ENCODE results near the gene CLASP1. TPM values are rescaled to one million over a fixed set of nuclear protein-coding genes. Genes with fewer than 3 reads are reported as not detected.

CLASP1 gene
- total RNA-seq, 1 donor from 2014 or later = 110 TPM

GRCh38 chr2:121355488-121355887, 293.8 kb downstream of the CLASP1 start:
- TF ChIP-seq EZH2phosphoT487 (IDR thresholded peaks at IDR 0.05) (no peak), CTCF (IDR thresholded peaks at IDR 0.05) (no peak), EZH2 (IDR thresholded peaks at IDR 0.05) (no peak)
- no peaks in the 10 kb centered on the region for H3K9me3 ChIP-seq (ENCODE audit: low read depth)
- no peak overlapping the region for H3K4me2 ChIP-seq
- no peaks in the 10 kb centered on the region for H3K36me3 ChIP-seq
- no peak overlapping the region for H2AFZ ChIP-seq (replicated peaks)
- no peaks in the 10 kb centered on the region for H3K4me1 ChIP-seq
- Mint-ChIP-seq H3K36me3 (peaks cover 11% of the 10 kb centered on the region), H3K4me3 (no peak overlapping the region), H3K27ac (no peak overlapping the region), H3K9me3 (no peaks in the 10 kb centered on the region), H3K4me1 (no peaks in the 10 kb centered on the region), H3K27me3 (ENCODE audit: insufficient read depth, low read depth) (no peaks in the 10 kb centered on the region)
- peaks cover 9% of the 10 kb centered on the region for H3F3A ChIP-seq (ENCODE audit: low read depth)
- DNase-seq (ENCODE audit: low spot score) = no peak
- no peaks in the 10 kb centered on the region for H4K20me1 ChIP-seq (ENCODE audit: low read depth)
- H3K27ac ChIP-seq = no peak overlapping the region
- H3K4me3 ChIP-seq = no peak overlapping the region
- H3K79me2 ChIP-seq (ENCODE audit: low read depth) = no peaks in the 10 kb centered on the region
- no peaks in the 10 kb centered on the region for H3K27me3 ChIP-seq
- no peak overlapping the region for H3K9ac ChIP-seq

GRCh38 chr2:121351521-121352318, 297.5 kb downstream of the CLASP1 start:
- TF ChIP-seq CTCF (IDR thresholded peaks at IDR 0.05) (no peak), EZH2phosphoT487 (IDR thresholded peaks at IDR 0.05) (no peak), EZH2 (IDR thresholded peaks at IDR 0.05) (no peak)
- no peak for DNase-seq (ENCODE audit: low spot score)
- Histone ChIP-seq H3K9ac (no peak overlapping the region), H3K9me3 (ENCODE audit: low read depth) (no peaks in the 10 kb centered on the region), H3K27me3 (no peaks in the 10 kb centered on the region), H3K36me3 (no peaks in the 10 kb centered on the region), H4K20me1 (ENCODE audit: low read depth) (no peaks in the 10 kb centered on the region), H3K27ac (no peak overlapping the region), H3K4me3 (no peak overlapping the region), H3K4me2 (no peak overlapping the region), H3K4me1 (no peaks in the 10 kb centered on the region), H2AFZ (replicated peaks) (no peak overlapping the region), H3F3A (ENCODE audit: low read depth) (peaks cover 4% of the 10 kb centered on the region), H3K79me2 (ENCODE audit: low read depth) (no peaks in the 10 kb centered on the region)
- Mint-ChIP-seq H3K9me3 (no peaks in the 10 kb centered on the region), H3K27ac (no peak overlapping the region), H3K4me1 (no peaks in the 10 kb centered on the region), H3K36me3 (peaks cover 30% of the 10 kb centered on the region), H3K4me3 (no peak overlapping the region), H3K27me3 (ENCODE audit: insufficient read depth, low read depth) (no peaks in the 10 kb centered on the region)

GRCh38 chr2:121350890-121351289, 298.4 kb downstream of the CLASP1 start:
- DNase-seq (ENCODE audit: low spot score) = no peak
- no peaks in the 10 kb centered on the region for H3F3A ChIP-seq (ENCODE audit: low read depth)
- no peaks in the 10 kb centered on the region for H3K36me3 ChIP-seq
- H4K20me1 ChIP-seq (ENCODE audit: low read depth) = no peaks in the 10 kb centered on the region
- H3K27ac ChIP-seq = no peak overlapping the region
- no peak for TF ChIP-seq EZH2 (IDR thresholded peaks at IDR 0.05)
- TF ChIP-seq EZH2phosphoT487 (IDR thresholded peaks at IDR 0.05) = no peak
- TF ChIP-seq CTCF (IDR thresholded peaks at IDR 0.05) = no peak
- no peaks in the 10 kb centered on the region for H3K79me2 ChIP-seq (ENCODE audit: low read depth)
- H3K9me3 Mint-ChIP-seq = no peaks in the 10 kb centered on the region
- no peak overlapping the region for H3K4me3 ChIP-seq
- H3K4me3 Mint-ChIP-seq = no peak overlapping the region
- H3K36me3 Mint-ChIP-seq = peaks cover 35% of the 10 kb centered on the region
- H3K9ac ChIP-seq = no peak overlapping the region
- H3K4me1 Mint-ChIP-seq = no peaks in the 10 kb centered on the region
- H3K27ac Mint-ChIP-seq = peak overlapping the region; percentile 19
- no peak overlapping the region for H3K4me2 ChIP-seq
- H3K9me3 ChIP-seq (ENCODE audit: low read depth) = no peaks in the 10 kb centered on the region
- no peak overlapping the region for H2AFZ ChIP-seq (replicated peaks)
- H3K27me3 ChIP-seq = no peaks in the 10 kb centered on the region
- no peaks in the 10 kb centered on the region for H3K4me1 ChIP-seq
- no peaks in the 10 kb centered on the region for H3K27me3 Mint-ChIP-seq (ENCODE audit: insufficient read depth, low read depth)
